ENCODE measurements around the gene GRIP1.
"Not testable (repeated sequence)": the region's sequence is repeated elsewhere in the genome, so short reads cannot be mapped to it uniquely, and the experiment has no call there.

Gene GRIP1

GRCh38 chr12:66516133-66516532 is 162.7 kb downstream of the GRIP1 start:
- DNase-seq, result no peak

- no peak for DNase-seq
Measured at GRCh38 chr12:66514581-66514980, 164.3 kb downstream of the GRIP1 start.

- DNase-seq, result no peak
Measured at GRCh38 chr12:66508025-66508424, 170.9 kb downstream of the GRIP1 start.

GRCh38 chr12:66503746-66504145 is 175.1 kb downstream of the GRIP1 start:
- no peak for DNase-seq

- DNase-seq, result no peak
Measured at GRCh38 chr12:66502911-66503310, 176.0 kb downstream of the GRIP1 start.

GRCh38 chr12:66500841-66501240 is 178.0 kb downstream of the GRIP1 start:
- no peak for DNase-seq

GRCh38 chr12:66500091-66500490 is 178.8 kb downstream of the GRIP1 start:
- no peak for DNase-seq

- no peak for DNase-seq
Measured at GRCh38 chr12:66499000-66499399, 179.9 kb downstream of the GRIP1 start.

GRCh38 chr12:66498059-66498458 is 180.8 kb downstream of the GRIP1 start:
- not testable (repeated sequence) for DNase-seq

GRCh38 chr12:66497008-66497897 is 181.6 kb downstream of the GRIP1 start:
- DNase-seq, result no peak

- no peak for DNase-seq
Measured at GRCh38 chr12:66496595-66496994, 182.3 kb downstream of the GRIP1 start.

- DNase-seq, result no peak
Measured at GRCh38 chr12:66495709-66496108, 183.2 kb downstream of the GRIP1 start.

GRCh38 chr12:66493819-66494218 is 185.1 kb downstream of the GRIP1 start:
- no peak for DNase-seq

- no peak for DNase-seq
Measured at GRCh38 chr12:66491853-66492252, 187.0 kb downstream of the GRIP1 start.

GRCh38 chr12:66482351-66483203 is 196.3 kb downstream of the GRIP1 start:
- DNase-seq, result no peak

GRCh38 chr12:66467932-66468331 is 210.9 kb downstream of the GRIP1 start:
- no peak for DNase-seq

GRCh38 chr12:66461331-66461730 is 217.5 kb downstream of the GRIP1 start:
- no peak for DNase-seq

- DNase-seq, result no peak
Measured at GRCh38 chr12:66459944-66460482, 218.9 kb downstream of the GRIP1 start.

- DNase-seq, result no peak
Measured at GRCh38 chr12:66456612-66457011, 222.3 kb downstream of the GRIP1 start.

- no peak for DNase-seq
Measured at GRCh38 chr12:66453844-66454243, 225.0 kb downstream of the GRIP1 start.

GRCh38 chr12:66453120-66453519 is 225.8 kb downstream of the GRIP1 start:
- no peak for DNase-seq

- no peak for DNase-seq
Measured at GRCh38 chr12:66449531-66449930, 229.3 kb downstream of the GRIP1 start.

- DNase-seq, result no peak
Measured at GRCh38 chr12:66447643-66448042, 231.2 kb downstream of the GRIP1 start.

GRCh38 chr12:66446276-66446675 is 232.6 kb downstream of the GRIP1 start:
- no peak for DNase-seq
